K562 (cell line): ENCODE data around the gene ATP6V1F. TPM values are rescaled to one million over a fixed set of nuclear protein-coding genes. Genes with fewer than 3 reads are reported as not detected.
A peak's percentile ranks its signal among the peaks of the same experiment; 100 is the strongest.

Source experiments
- ATAC-seq: fragments of 200-7000 bp; cut with Tn5 transposase; 3 replicates; pipeline ENCODE4 v1.9.1; 2020; ENCODE audit warnings: moderate library complexity
- BruUV-seq: library from RNA; stranded (reverse); fragments of 400-500 nt; replicated peaks from 2 replicates; lab custom pipeline; 2021; lab: Mats Ljungman, UMichigan
- CTCF ChIA-PET: fragments of 300-600 bp; formaldehyde crosslinking; extraction: SDS; loops from one replicate; lab custom pipeline; 2021; ENCODE audit warnings: low intra/inter-chr PET ratio; lab: Yijun Ruan, JAX
- POLR2A ChIA-PET: fragments of 300-600, 350-650 bp; sonication (Branson Sonifier 250); formaldehyde crosslinking; extraction: SDS; loops from one replicate; lab custom pipeline; 2021; ENCODE audit warnings: antibody characterized with exemption, inconsistent platforms; lab: Yijun Ruan, JAX
- DNase-seq, 4 experiments: peaks; one replicate each; pipeline versions ENCODE4 v3.0.0 to v3.0.0-alpha.2; 2011 to 2018; ENCODE audit warnings: low spot score in 3 of 4, mixed read lengths in 3 of 4; ENCODE audit errors: extremely low read depth in 1 of 4
- FAIRE-seq: peaks from 2 replicates; lab custom pipeline; 2011; peaks lifted over from hg19 to GRCh38; lab: Jason Lieb, UNC
- H2AFZ ChIP-seq: 2 replicates; pipeline ENCODE4 v1.6.0; 2011; ENCODE audit warnings: low read depth, low read length, control low read depth, inconsistent platforms
- H3K27ac ChIP-seq: fragments of 200-600 bp; 3 replicates; pipeline ENCODE4 v1.8.0; 2011; ENCODE audit warnings: low read depth, mild to moderate bottlenecking, control low read depth, inconsistent platforms, low read length, moderate library complexity, mixed read lengths; ENCODE audit errors: extremely low read depth
- H3K27me3 ChIP-seq, 2 experiments: fragments of 300-600 bp in 1 of 2; 2 replicates in 1 of 2; 3 replicates in 1 of 2; pipeline versions ENCODE4 v1.6.0 to v1.8.0; 2011; ENCODE audit warnings: inconsistent platforms in 2 of 2, low read length in 2 of 2, mild to moderate bottlenecking in 1 of 2, mixed read lengths in 1 of 2, moderate library complexity in 1 of 2; ENCODE audit not compliant: control insufficient read depth in 2 of 2, insufficient read depth in 2 of 2
- H3K36me3 ChIP-seq: fragments of 300-600 bp; 3 replicates; pipeline ENCODE4 v1.8.0; 2011; ENCODE audit warnings: mild to moderate bottlenecking, low read length, inconsistent platforms; ENCODE audit not compliant: control insufficient read depth, insufficient read depth
- H3K4me1 ChIP-seq, 2 experiments: fragments of 200-600 bp in 1 of 2; replicated peaks in 1 of 2; 2 replicates in 1 of 2; 3 replicates in 1 of 2; pipeline versions ENCODE4 v1.5.1 to v1.8.0; 2011; ENCODE audit warnings: inconsistent platforms in 2 of 2, low read length in 2 of 2, mild to moderate bottlenecking in 1 of 2, mixed read lengths in 1 of 2, moderate library complexity in 1 of 2; ENCODE audit not compliant: control insufficient read depth in 2 of 2, insufficient read depth in 2 of 2
- H3K4me2 ChIP-seq: 2 replicates; pipeline ENCODE4 v1.6.1; 2011; ENCODE audit warnings: low read length, control low read depth, inconsistent platforms, mixed read lengths; ENCODE audit not compliant: insufficient read depth
- H3K4me3 ChIP-seq: fragments of 200-600 bp; sonication (generic), shearing (Covaris generic); 2 replicates; pipeline ENCODE4 v1.5.1; 2016; ENCODE audit warnings: control low read depth, inconsistent platforms
- H3K79me2 ChIP-seq: fragments of 200-600 bp; 3 replicates; pipeline ENCODE4 v1.8.0; 2011; ENCODE audit warnings: low read length, inconsistent platforms; ENCODE audit not compliant: control insufficient read depth, insufficient read depth
- H3K9ac ChIP-seq, 2 experiments: 2 replicates each; pipeline versions ENCODE4 v1.6.0 to v1.6.1; 2011; ENCODE audit warnings: low read depth in 2 of 2, low read length in 2 of 2, control low read depth in 1 of 2, inconsistent platforms in 1 of 2, mild to moderate bottlenecking in 1 of 2, mixed read lengths in 1 of 2; ENCODE audit not compliant: insufficient read depth in 1 of 2
- H3K9me1 ChIP-seq: one replicate; pipeline ENCODE4 v1.6.0; 2011; ENCODE audit warnings: inconsistent platforms, mild to moderate bottlenecking, low read length, moderate library complexity; ENCODE audit not compliant: control insufficient read depth, insufficient read depth
- H3K9me3 ChIP-seq: replicated peaks from 2 replicates; pipeline ENCODE4 v1.5.1; 2011; ENCODE audit warnings: low read depth, low read length, inconsistent platforms; ENCODE audit not compliant: control insufficient read depth, insufficient read depth
- H4K20me1 ChIP-seq: replicated peaks from 2 replicates; pipeline ENCODE4 v1.6.1; 2011; ENCODE audit warnings: low read length, inconsistent platforms, mixed read lengths; ENCODE audit not compliant: control insufficient read depth, insufficient read depth
- CCNT2 ChIP-seq: IDR thresholded peaks from 2 replicates; pipeline ENCODE4 v1.6.1; 2011; ENCODE audit warnings: borderline replicate concordance, low read depth, mild to moderate bottlenecking, moderate library complexity, mixed read lengths, low read length; ENCODE audit not compliant: insufficient read length; ENCODE audit errors: extremely low read depth
- GABPB1 ChIP-seq: sonication (generic); formaldehyde crosslinking; IDR thresholded peaks from 2 replicates; pipeline ENCODE4 v1.8.0; 2022; ENCODE audit warnings: mild to moderate bottlenecking, missing genetic modification reagents
- GTF2E2 ChIP-seq: fragments of 200-800 bp; sonication (Bioruptor generic); IDR thresholded peaks from 2 replicates; pipeline ENCODE4 v1.6.1; 2016; ENCODE audit warnings: missing genetic modification characterization, missing compliant biosample characterization
- HDAC1 ChIP-seq, 2 experiments: fragments of 450-650 bp; IDR thresholded peaks; 2 replicates each; pipeline ENCODE4 v1.6.1; 2016 to 2017; ENCODE audit warnings: inconsistent platforms in 1 of 2, mild to moderate bottlenecking in 1 of 2, moderate library complexity in 1 of 2
- HDAC3 ChIP-seq: fragments of 450-650 bp; IDR thresholded peaks from 2 replicates; pipeline ENCODE4 v1.6.1; 2018; ENCODE audit warnings: borderline replicate concordance, mild to moderate bottlenecking, moderate library complexity; ENCODE audit not compliant: partially characterized antibody
- NELFE ChIP-seq: IDR thresholded peaks from 2 replicates; pipeline ENCODE4 v1.6.1; 2011; ENCODE audit warnings: mild to moderate bottlenecking; ENCODE audit not compliant: insufficient read depth, insufficient read length
- NEUROD1 ChIP-seq: fragments of 150-350 bp; IDR thresholded peaks from 2 replicates; pipeline ENCODE4 v1.6.1; 2014; ENCODE audit warnings: borderline replicate concordance, low read length, low read depth; ENCODE audit not compliant: partially characterized antibody
- PCBP1 ChIP-seq: fragments of 200-400 bp; formaldehyde crosslinking; IDR thresholded peaks from 2 replicates; pipeline ENCODE4 v1.6.1; 2018; ENCODE audit warnings: mild to moderate bottlenecking, low read depth, low read length; ENCODE audit not compliant: poor library complexity, severe bottlenecking
- POLR2G ChIP-seq: fragments of 200-400 bp; formaldehyde crosslinking; IDR thresholded peaks from 2 replicates; pipeline ENCODE4 v1.6.1; 2017; ENCODE audit warnings: low read depth, mild to moderate bottlenecking, antibody characterized with exemption, low read length, moderate library complexity
- RBBP5 ChIP-seq: fragments of 200-600 bp; sonication (generic); IDR thresholded peaks from 2 replicates; pipeline ENCODE4 v1.6.1; 2012; ENCODE audit warnings: borderline replicate concordance, mild to moderate bottlenecking, low read length, control low read depth, inconsistent platforms; ENCODE audit not compliant: insufficient read depth, poor library complexity, severe bottlenecking
- RBFOX2 ChIP-seq: fragments of 200-400 bp; formaldehyde crosslinking; IDR thresholded peaks from 2 replicates; pipeline ENCODE4 v1.6.1; 2017; ENCODE audit warnings: low read depth, mild to moderate bottlenecking, low read length, moderate library complexity
- RBM22 ChIP-seq: fragments of 200-400 bp; formaldehyde crosslinking; IDR thresholded peaks from 2 replicates; pipeline ENCODE4 v1.6.1; 2018; ENCODE audit warnings: low read length, low read depth; ENCODE audit not compliant: poor library complexity, severe bottlenecking
- STAT5B ChIP-seq: fragments of 250-450 bp; sonication (Bioruptor Pico); IDR thresholded peaks from 2 replicates; pipeline ENCODE4 v1.8.0; 2021; ENCODE audit warnings: mild to moderate bottlenecking, inconsistent platforms
- ZKSCAN3 ChIP-seq: fragments of 250-450 bp; sonication (Bioruptor Pico); IDR thresholded peaks from 2 replicates; pipeline ENCODE4 v1.4.0; 2020
- ZNF140 ChIP-seq: fragments of 250-450 bp; sonication (Bioruptor Pico); IDR thresholded peaks from 2 replicates; pipeline ENCODE4 v1.8.0; 2021; ENCODE audit warnings: moderate library complexity, mild to moderate bottlenecking, inconsistent platforms
- WGBS: fragments of 100-300 bp; shearing (Covaris generic); methylation state at CpG from one replicate; pipeline ENCODE4 v1.1.6; 2016; ENCODE audit warnings: low coverage, mixed read lengths; ENCODE audit not compliant: insufficient coverage; ENCODE audit errors: missing lambda C conversion rate; 5-methylcytosine and 5-hydroxymethylcytosine counted together
- in situ Hi-C: fragments of 300-500 bp; cut with MboI; formaldehyde crosslinking; loops from 4 replicates; pipeline ENCODE4 v1.15.0; 2018; ENCODE audit warnings: inconsistent platforms, mixed read lengths
- intact Hi-C: fragments of 100-400 bp; cut with micrococcal nuclease; formaldehyde crosslinking; loops from 2 replicates; pipeline ENCODE4 v1.14.2; 2022
- polyA plus RNA-seq, 8 experiments: library from polyadenylated mRNA; depleted of rRNA in 4 of 8; stranded (reverse) in 5 of 8; unstranded in 3 of 8; fragments of >200 nt; fragmentation: Nextera tagmentation in 2 of 8; fragmentation: Illumina TruSeq in 1 of 8; extraction: Ambion mirVana in 2 of 8; extraction: Trizol in 1 of 8; gene quantifications; 2 replicates each; pipeline versions ENCODE4 v1.2.1 to v1.2.3, GENCODE V29; 2011 to 2014; ENCODE audit warnings: inconsistent platforms in 1 of 8, missing spikeins in 1 of 8
- total RNA-seq, 7 experiments: library from RNA; depleted of rRNA in 6 of 7; stranded (reverse); fragments of >200 nt in 6 of 7; fragmentation: Illumina TruSeq in 2 of 7; extraction: Trizol in 2 of 7; gene quantifications; 2 replicates each; pipeline versions ENCODE4 v1.2.1 to v1.2.3, GENCODE V29; 2011 to 2021; ENCODE audit warnings: low replicate concordance in 1 of 7

Gene ATP6V1F
- total and polyA plus RNA-seq, 9 of the 15 experiments (the other 6 are each of a cell fraction or from before 2014, with no cell fraction given) = 206 to 1,123 (median 542) TPM

- FAIRE-seq (no peak), DNase-seq (no peak)
- no peak overlapping the region for H3K27ac ChIP-seq
- peaks cover 90% of the 10 kb centered on the region; the same call in 2 of the 3 replicates for H3K36me3 ChIP-seq
- no peak overlapping the region for H3K4me3 ChIP-seq
- 92% methylated on average over 14 of the region's 14 CpGs for WGBS
- ChIA-PET CTCF (no interaction called here), POLR2A (interaction anchor here (0.7 to 1.8 kb wide), 7 partner anchors 8 to 112 kb away, joined by 3 to 7 read pairs (median 6); no protein-coding TSS in a partner anchor)
- H3K79me2 ChIP-seq = peaks cover 30% of the 10 kb centered on the region
- no peak overlapping the region for H3K4me2 ChIP-seq
- in situ Hi-C loops (no loop called here), intact Hi-C loops (no loop called here)
- H3K4me1 ChIP-seq = peaks cover 16 to 66% of the 10 kb centered on the region in 2 experiments
- no peaks in the 10 kb centered on the region for H3K9me1 ChIP-seq
- BruUV-seq = no TSS peak
- TF ChIP-seq HDAC3 (no peak), ZKSCAN3 (CRISPR knock-in tag) (no peak), STAT5B (CRISPR knock-in tag) (no peak), RBM22 (peak; percentile 61), NEUROD1 (no peak), GABPB1 (CRISPR knock-in tag) (no peak), GTF2E2 (tag) (no peak), ZNF140 (CRISPR knock-in tag) (no peak), POLR2G (peak; percentile 57), HDAC1 (IDR thresholded peaks at IDR 0.05) (no peak), NELFE (no peak), PCBP1 (no peak), RBFOX2 (peak; percentile 39), CCNT2 (no peak), RBBP5 (no peak)
- TF ChIP-seq, all 486 proteins: peak for 3
- no peak overlapping the region for H2AFZ ChIP-seq
- no peak for ATAC-seq
- H3K9me3 ChIP-seq = no peaks in the 10 kb centered on the region
- H3K27me3 ChIP-seq = no peaks in the 10 kb centered on the region
- H3K9ac ChIP-seq = peak overlapping the region in 1 of 2 experiments; percentile 11; a peak in 1 of 4 replicates
- H4K20me1 ChIP-seq = peaks cover 12% of the 10 kb centered on the region; the same call in 1 of the 2 replicates
Measured at GRCh38 chr7:128836729-128837348, 25.8 kb upstream of the ATP6V1F start.
